ENCODE data around the gene SCYGR4.
"Not testable (repeated sequence)": the region's sequence is repeated elsewhere in the genome, so short reads cannot be mapped to it uniquely, and the experiment has no call there.

Gene SCYGR4

DNA sequence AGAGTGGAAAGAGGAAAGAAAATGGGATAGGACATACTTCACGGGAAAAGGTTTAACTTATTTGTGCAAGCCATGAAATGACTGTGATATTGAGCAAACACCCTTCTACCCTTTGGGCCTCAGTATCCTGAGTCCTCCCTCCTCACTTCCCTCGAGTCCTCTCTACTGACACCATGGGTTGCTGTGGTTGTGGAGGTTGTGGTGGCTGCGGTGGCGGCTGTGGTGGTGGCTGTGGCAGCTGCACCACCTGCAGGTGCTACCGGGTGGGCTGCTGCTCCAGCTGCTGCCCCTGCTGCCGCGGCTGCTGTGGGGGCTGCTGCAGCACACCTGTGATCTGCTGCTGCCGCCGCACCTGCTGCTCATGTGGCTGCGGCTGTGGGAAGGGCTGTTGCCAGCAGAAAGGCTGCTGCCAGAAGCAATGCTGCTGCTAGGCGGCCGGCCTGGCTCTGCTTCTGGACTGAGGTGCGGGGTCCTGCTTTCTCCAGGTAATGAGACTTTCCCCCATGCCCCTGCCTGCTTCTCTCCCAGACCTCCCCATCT is 49.4 kb downstream of the SCYGR4 start, which contains the start of gene SCYGR5:
Gene SCYGR5, plus strand, starts transcription at position 174 of the 540 bp plus-strand sequence. Its CDS starts 0 bp downstream, at position 174.
- DNase-seq (ENCODE audit: low read depth, low spot score): not testable (repeated sequence)

Data from brain pericyte (primary cell).